ENCODE data around the gene GRM6.

The GRM6 gene

GRCh38 chr5:178994580-178995340 is at the start of gene GRM6:
GRM6 (minus strand) TSS chr5:178995320; CDS start chr5:178994944, 376 bp downstream.
- no peak for DNase-seq (ENCODE audit: low spot score)

DNA sequence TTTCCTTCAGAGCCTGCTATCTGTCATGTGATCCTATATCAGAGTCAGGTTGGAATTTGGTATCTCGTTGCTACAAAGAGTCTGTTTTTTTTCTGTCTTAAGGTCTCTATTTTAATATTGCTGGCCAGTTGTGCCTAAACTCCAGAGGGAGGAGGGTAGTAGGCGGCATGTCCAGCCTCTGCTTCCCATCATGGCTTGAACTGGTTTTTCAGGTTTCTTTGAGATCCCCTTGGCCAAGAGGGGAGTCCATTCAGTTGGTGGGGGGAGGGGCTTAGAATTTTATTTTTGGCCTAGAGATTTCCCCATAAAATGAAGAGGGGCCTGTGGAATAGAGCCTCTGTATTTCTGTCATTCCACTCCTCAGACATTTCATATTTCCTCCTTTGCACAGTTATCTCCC is 49.6 kb upstream of the GRM6 start:
- DNase-seq (ENCODE audit: low spot score), result no peak

- DNase-seq (ENCODE audit: low spot score), result no peak
Observed at GRCh38 chr5:179033004-179033580, 38.0 kb upstream of the GRM6 start.

- peak; percentile 89 for DNase-seq (ENCODE audit: low spot score)
Observed at GRCh38 chr5:179023528-179024189, 28.5 kb upstream of the GRM6 start, which contains the start of gene ZNF879. ZNF879 (plus strand) TSS chr5:179023804; CDS start chr5:179025005, 1,201 bp downstream.

DNA sequence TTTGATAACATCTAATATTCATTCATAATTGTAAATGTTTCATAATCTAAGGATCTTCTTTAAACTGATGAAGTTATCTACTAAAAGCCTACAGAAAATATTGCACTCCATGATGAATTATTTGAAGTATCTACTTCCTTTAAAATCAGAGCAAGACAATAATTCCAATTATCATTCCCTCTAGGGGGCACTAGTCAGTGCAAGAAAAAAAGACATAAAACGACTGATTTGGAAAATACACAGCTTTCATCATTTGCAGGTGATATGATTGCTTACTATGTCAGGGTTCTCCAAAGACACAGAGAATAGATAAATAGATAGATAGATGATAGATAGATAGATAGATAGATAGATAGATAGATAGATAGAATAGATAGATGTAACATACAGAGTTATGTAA is 13.5 kb upstream of the GRM6 start:
- peak; percentile 1 for DNase-seq (ENCODE audit: low spot score)

DNA sequence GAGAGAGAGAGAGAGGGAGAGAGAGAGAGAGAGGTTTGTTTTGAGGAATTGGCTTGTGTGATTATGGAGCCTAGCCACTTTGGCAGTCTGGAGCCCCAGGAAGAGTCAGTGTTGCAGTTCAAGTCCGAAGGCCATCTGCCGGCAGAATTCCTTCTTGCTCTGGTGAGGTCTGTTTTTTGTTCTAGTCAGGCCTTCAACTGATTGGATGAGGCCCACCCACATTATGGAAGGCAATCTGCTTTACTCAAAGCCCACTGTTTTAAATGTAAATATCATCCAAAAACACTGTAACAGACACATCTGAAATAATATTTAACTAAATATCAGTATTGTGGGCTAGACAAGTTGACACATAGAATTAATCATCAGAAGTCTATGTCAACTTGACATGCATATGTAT is 11.4 kb upstream of the GRM6 start:
- no peak for DNase-seq (ENCODE audit: low spot score)

DNA sequence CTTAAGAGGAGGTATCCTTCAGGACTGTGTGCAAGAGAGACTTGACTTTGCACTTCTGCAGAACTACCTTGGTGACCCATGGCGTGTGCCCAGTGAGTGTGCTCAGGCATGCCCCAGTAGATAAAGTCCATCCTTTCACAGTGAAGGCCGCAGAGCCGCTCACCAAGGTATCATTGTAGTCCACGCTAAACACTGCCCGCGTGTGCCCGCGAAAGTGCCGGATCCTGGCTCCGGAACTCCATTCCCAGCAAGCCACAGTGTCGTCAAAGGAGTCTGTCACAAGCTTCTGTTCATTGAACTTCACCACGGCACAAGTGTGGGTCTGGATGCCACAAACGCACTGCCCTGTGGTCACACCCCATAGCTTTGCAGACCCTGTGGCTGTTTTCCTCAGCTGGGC is 3.3 kb upstream of the GRM6 start:
- DNase-seq (ENCODE audit: low spot score), result no peak

GRCh38 chr5:178997191-178997590 is 2.1 kb upstream of the GRM6 start:
- no peak for DNase-seq (ENCODE audit: low spot score)

DNA sequence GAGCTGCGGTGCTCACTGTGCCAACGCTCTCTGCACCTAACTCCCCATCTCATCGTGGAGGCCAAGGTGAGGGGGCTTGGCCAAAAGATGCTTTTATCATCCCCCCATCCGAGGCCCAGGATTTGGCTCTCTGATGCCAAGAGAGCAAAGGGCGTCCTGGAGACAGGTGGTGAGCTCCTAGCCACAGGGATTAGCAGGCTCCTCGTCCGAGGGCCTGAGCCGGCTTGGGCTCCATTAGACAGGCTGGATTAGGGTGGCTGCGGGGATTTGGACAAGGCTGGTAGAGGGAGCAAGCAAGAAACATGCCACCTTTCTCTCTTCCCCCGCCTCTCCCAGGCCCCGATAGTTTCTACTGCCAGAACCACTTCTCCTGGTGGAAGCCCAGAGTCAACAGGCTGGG is 1.0 kb upstream of the GRM6 start:
- DNase-seq (ENCODE audit: low spot score), result no peak

- no peak for DNase-seq (ENCODE audit: low spot score)
Observed at GRCh38 chr5:178995341-178995690, 196 bp upstream of the GRM6 start.

GRCh38 chr5:178993955-178994579 is 1.1 kb downstream of the GRM6 start:
- no peak for DNase-seq (ENCODE audit: low spot score)

- no peak for DNase-seq (ENCODE audit: low spot score)
Observed at GRCh38 chr5:178993236-178993765, 1.8 kb downstream of the GRM6 start.

DNA sequence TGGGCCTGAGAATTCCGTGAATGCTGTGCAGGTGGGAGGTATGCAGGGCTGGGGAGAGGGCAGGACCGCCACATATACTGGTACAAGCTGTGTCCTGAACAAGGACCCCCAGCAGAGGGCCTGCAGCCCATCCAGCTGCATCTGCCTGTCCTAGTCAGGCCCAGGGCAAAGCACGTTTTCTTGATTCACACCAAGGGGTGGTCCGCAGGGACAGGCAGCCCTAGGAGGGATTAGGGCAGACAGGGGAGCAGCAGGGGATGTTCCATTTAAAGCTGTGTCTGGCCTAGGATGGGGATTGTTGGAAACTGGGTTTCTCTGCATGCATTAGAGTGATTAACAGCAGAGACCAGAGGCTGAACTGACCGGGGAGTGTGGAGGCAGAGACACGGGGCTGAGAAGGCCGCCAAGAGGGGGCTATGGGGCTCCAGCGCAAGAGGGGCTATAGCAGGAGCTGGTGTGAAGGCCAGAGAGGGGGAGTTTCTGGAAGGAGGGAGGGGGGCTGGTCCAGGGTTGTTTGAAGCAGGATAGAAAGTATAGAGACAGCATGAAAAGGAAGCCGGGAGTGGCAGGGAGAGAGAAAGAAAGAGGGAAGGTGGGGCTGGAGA is 2.7 kb downstream of the GRM6 start:
- no peak for DNase-seq (ENCODE audit: low spot score)

- no peak for DNase-seq (ENCODE audit: low spot score)
Observed at GRCh38 chr5:178991190-178992145, 3.7 kb downstream of the GRM6 start.

DNA sequence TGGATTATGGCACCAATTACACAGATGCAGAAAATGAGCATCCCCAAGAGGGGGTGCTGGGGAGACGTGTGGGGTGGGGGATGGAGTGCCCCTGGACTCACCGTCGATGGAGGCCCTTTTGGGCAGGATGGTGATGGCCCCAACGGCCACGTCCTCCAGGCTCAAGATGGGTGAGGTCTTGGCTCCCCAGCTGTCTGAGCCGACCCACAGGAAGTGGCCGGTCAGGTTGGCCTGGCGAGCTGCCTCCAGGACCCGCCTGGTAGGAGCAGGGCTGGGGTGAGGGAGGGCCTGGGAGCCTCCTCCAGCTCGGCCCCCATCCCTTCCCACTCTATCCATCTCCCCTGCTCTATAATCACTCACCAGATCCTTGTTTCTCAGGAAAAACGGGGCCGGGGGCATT is 4.6 kb downstream of the GRM6 start:
- DNase-seq (ENCODE audit: low spot score), result no peak

DNA sequence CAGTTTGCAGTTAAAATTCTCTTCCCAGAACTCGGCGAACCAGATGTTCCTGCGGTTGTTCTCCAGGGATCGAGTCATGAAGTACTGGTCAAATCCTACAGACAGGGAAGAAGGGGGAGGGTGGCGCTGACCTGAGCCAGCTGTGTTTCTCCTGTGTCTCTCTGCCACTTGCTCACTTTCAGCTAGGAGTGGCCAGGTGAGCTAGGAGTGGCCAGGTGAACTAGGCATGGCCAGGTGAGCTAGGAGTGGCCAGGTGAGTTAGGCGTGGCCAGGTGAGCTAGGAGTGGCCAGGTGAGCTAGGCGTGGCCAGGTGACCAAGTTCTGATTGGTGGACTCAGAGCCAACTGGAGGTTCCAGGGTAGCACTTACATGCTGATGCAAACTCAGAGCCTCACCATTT is 5.8 kb downstream of the GRM6 start:
- DNase-seq (ENCODE audit: low spot score), result no peak

- no peak for DNase-seq (ENCODE audit: low spot score)
Observed at GRCh38 chr5:178988436-178989220, 6.5 kb downstream of the GRM6 start.

DNA sequence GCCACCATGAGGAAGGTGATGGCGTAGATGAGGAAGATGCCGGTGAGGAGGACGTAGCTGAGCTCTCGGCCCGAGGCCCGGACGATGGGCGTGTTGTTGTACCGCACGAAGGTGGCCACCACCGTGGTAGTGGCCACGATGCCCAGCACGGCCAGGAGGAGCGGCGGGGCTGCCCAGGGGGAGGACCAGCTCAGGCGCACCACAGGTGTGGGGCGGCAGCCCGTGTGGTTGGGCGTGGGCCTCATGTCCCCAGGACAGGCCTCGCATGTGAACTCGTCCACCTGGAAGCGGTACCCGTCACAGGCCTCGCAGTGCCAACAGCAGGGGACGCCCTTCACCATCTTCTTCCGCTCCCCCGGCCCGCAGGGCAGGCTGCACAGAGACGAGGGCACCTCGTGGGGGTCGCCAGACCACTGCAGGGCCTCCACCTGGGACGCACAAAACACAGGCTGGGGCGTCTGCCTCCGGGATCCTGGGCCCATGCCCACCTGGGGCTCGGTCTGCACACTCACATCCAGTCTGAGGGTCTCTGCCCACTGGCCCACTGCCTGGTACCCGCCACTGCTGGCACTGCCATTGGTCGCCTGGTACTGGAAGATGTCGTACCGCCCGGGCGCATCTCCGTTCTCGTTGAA is 8.7 kb downstream of the GRM6 start:
- no peak for DNase-seq (ENCODE audit: low spot score)

GRCh38 chr5:178984145-178985072 is 10.7 kb downstream of the GRM6 start:
- DNase-seq (ENCODE audit: low spot score), result no peak

All from kidney capillary endothelial cell (primary cell).